HG03469 (cell line): ENCODE results near the gene P2RX7.
A peak's percentile ranks its signal among the peaks of the same experiment; 100 is the strongest.
"Not testable (repeated sequence)": the region's sequence is repeated elsewhere in the genome, so short reads cannot be mapped to it uniquely, and the experiment has no call there.

Experiments
- ATAC-seq: cut with Tn5 transposase; IDR thresholded peaks from one replicate; pipeline ENCODE4 v1.9.1; 2021; ENCODE audit warnings: mild to moderate bottlenecking, moderate library complexity, moderate number of reproducible peaks; ENCODE audit not compliant: unreplicated experiment

P2RX7 gene

GRCh38 chr12:121202407-121203355, 70.0 kb downstream of the P2RX7 start:
- ATAC-seq = no peak

GRCh38 chr12:121203482-121203881, 70.8 kb downstream of the P2RX7 start:
- no peak for ATAC-seq

DNA sequence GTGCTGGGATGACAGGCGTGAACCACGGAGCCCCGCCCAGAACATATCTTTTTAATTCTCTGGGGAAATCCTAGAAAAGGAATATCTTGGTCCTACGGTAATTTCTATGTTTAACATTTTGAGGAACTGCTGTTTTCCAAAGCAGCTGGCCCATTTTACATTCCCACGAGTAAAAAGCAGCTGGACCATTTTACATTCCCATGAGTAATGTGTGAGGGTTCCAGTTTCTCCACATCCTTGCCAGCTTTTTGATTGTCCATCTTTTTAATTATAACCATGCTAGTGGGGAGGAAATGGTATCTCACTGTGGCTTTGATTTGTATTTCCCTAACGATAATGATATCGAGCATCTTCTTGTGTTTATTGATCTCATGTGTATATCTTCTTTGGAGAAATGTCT, 72.8 kb downstream of the P2RX7 start:
- no peak for ATAC-seq

GRCh38 chr12:121208571-121208970, 75.9 kb downstream of the P2RX7 start:
- ATAC-seq = not testable (repeated sequence)

GRCh38 chr12:121209221-121209620, 76.5 kb downstream of the P2RX7 start:
- no peak for ATAC-seq

GRCh38 chr12:121209624-121210572, 77.2 kb downstream of the P2RX7 start, which contains the start of gene P2RX4:
Gene P2RX4, plus strand, starts transcription at chr12:121210129. Its CDS starts 36 bp downstream, at chr12:121210165.
- peak; percentile 70 for ATAC-seq

GRCh38 chr12:121212875-121213274, 80.2 kb downstream of the P2RX7 start:
- no peak for ATAC-seq

GRCh38 chr12:121214166-121214777, 81.6 kb downstream of the P2RX7 start:
- no peak for ATAC-seq

GRCh38 chr12:121214855-121215745, 82.4 kb downstream of the P2RX7 start:
- no peak for ATAC-seq

- no peak for ATAC-seq
Observed at GRCh38 chr12:121216102-121216501, 83.4 kb downstream of the P2RX7 start.

- ATAC-seq = no peak
Observed at GRCh38 chr12:121217063-121217462, 84.4 kb downstream of the P2RX7 start.

- ATAC-seq = no peak
Observed at GRCh38 chr12:121217761-121218160, 85.1 kb downstream of the P2RX7 start.

- ATAC-seq = no peak
Observed at GRCh38 chr12:121218588-121219352, 86.1 kb downstream of the P2RX7 start.

- ATAC-seq = no peak
Observed at GRCh38 chr12:121219353-121219986, 86.8 kb downstream of the P2RX7 start.

- no peak for ATAC-seq
Observed at GRCh38 chr12:121222847-121223246, 90.2 kb downstream of the P2RX7 start.

DNA sequence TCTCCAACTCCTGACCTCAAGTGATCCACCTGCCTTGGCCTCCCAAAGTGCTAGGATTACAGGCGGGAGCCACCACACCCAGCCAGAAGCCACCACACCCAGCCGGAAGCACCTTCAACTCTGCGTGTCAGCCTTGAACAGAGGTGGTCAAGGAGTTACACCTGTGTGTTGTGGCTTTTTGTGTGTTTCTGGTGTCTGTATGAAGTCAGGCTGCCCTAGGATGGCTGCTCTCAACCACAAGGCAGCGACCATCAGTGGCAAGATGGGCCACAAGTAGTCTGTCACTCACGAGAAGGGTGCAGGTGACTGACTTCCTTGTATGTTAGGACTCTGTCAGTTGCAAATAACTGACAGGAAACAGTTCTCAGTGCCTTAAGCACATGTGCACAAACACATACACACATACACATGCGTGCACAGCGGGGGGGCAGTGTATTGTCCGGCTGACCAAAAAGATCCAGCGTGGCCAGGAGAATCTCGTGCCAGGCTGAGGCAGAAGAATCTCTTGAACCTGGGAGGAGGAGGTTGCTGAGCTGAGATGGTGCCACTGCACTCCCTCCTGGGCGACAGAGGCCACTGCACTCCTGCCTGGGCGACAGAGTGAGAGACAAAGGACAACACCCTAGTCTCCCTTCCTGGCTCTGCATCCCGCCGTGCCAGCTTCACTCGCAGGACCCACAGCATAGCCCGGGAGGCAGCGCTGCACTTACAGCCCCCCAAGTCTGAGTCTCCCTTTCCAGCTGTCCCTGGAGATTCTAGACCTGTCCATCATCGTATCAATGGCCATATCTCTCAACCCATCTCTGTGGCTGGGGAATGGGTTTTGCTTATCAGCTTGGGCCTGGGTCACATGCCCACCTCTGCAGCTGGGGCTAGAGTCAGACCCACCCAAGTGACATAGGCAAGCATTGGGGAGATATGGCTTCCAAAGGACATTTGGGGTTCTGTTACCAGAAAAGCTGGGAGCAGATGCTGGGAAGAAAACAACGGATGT, 90.9 kb downstream of the P2RX7 start:
- no peak for ATAC-seq

- no peak for ATAC-seq
Observed at GRCh38 chr12:121224591-121224990, 91.9 kb downstream of the P2RX7 start.
